HG02588 (cell line): ENCODE data around the gene ANKS1B.
"Not testable (repeated sequence)": the region's sequence is repeated elsewhere in the genome, so short reads cannot be mapped to it uniquely, and the experiment has no call there.

ENCODE experiments used
- ATAC-seq: cut with Tn5 transposase; IDR thresholded peaks from one replicate; pipeline ENCODE4 v1.9.1; 2021; ENCODE audit warnings: mild to moderate bottlenecking, moderate library complexity; ENCODE audit not compliant: unreplicated experiment

The ANKS1B gene

GRCh38 chr12:99767809-99768208 is 216.9 kb downstream of the ANKS1B start:
- ATAC-seq = no peak

DNA sequence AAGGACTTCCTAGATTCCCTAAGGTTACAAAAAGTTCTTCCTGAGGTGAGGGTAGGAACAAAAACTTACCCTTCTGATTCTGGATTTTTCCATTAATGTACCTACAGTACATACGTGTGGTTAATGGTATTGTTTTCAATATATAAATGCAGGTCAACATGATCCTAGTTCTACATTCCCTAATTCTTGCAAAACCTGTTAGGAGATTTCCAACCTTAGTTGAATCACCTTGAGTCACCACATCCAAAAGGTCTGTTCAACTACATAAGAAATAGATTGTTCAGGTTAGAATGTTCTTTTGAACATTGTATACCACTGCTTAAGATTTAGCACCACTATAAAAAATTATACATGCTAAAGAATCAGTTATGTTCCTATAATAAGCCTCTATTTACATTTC is 218.3 kb downstream of the ANKS1B start:
- ATAC-seq = no peak

DNA sequence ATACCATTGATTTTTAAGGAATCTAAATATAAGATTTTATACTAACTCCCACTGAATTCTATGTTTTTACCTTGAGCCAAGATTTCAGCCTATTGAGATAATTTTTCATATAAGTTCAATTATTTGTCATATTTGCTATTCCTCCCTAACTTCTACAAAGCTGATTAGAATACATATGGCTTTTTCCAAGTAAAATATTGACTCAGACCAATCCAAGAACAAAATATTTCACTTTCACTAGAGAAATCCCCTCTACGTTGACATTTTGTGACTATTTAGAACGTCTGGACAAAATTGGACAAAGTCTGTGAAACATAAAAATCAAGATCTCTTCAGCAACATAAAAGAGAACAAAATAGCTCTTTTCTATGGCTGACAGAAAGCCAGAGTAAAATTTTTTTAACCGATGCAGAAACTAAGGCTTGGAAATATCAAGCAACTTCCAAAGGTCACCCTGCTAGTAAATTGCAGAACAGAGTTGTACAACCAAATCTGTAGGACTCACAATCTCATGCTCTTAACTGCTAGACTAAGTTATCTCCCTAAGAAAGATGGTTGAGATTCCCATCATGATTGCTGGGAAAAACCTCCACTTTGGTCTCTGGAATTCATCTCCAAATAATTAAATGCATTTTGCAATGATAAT is 219.1 kb downstream of the ANKS1B start:
- no peak for ATAC-seq

GRCh38 chr12:99759444-99759843 is 225.3 kb downstream of the ANKS1B start:
- ATAC-seq = no peak

GRCh38 chr12:99758997-99759396 is 225.7 kb downstream of the ANKS1B start:
- ATAC-seq = no peak

GRCh38 chr12:99752740-99753139 is 232.0 kb downstream of the ANKS1B start:
- no peak for ATAC-seq

DNA sequence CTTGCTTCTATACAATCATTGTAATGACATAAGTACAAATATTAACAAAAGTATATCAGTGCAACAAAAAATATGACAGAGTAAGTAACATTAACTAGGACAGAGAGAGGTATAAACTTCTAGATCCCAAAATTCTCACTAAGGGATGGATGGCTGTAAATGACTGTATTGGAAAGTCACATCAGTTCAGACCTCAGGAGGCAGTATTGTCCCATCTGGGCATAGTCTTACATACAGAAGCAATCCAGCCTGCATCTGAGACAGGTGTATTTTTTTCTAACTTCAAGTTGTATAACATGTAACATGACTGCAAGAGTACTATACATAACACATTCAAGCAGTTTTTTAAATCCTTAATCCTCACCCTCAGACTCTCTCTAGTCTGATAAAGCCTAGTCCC is 238.2 kb downstream of the ANKS1B start:
- no peak for ATAC-seq

- ATAC-seq = no peak
Observed at GRCh38 chr12:99745895-99746294, 238.8 kb downstream of the ANKS1B start.

- ATAC-seq = no peak
Observed at GRCh38 chr12:99745121-99745520, 239.6 kb downstream of the ANKS1B start.

DNA sequence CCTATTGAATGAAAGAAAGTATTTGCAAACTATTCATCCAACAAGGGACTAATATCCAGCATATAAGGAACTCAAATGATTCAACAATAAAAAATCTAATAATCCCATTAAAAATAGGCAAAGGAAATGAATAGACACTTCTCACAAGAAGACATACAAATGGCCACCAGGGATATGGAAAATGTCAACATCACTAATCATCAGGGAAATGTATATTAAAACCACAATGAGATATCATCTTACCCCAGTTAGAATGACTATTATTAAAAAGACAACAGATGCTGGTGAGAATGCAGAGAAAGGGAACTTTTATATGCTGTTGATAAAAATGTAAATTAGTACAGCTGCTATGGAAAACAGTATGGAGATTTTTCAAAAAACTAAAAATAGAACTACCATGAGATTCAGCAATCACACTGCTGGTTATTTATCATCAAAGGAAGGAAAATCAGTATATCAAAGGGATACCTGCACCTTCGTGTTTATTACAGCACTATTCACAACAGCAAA is 247.9 kb downstream of the ANKS1B start:
- ATAC-seq = no peak

DNA sequence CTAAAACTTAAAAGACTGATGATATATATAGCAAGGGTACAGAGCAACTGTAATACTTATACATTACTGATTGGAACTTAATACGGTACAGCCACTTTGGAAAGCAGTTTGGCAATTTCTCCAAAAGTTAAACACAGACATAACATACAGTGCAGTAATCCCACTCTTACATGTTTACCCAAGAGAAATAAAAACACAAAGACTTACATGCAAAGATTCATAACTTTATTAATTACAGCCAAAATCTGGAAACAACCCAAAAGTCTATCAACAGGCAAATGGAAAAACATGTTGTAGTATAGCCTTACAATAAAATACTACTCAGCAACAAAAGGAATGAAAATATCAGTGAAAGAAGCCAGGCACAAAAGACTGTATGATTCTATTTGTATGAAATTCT is 252.6 kb downstream of the ANKS1B start:
- ATAC-seq = no peak

DNA sequence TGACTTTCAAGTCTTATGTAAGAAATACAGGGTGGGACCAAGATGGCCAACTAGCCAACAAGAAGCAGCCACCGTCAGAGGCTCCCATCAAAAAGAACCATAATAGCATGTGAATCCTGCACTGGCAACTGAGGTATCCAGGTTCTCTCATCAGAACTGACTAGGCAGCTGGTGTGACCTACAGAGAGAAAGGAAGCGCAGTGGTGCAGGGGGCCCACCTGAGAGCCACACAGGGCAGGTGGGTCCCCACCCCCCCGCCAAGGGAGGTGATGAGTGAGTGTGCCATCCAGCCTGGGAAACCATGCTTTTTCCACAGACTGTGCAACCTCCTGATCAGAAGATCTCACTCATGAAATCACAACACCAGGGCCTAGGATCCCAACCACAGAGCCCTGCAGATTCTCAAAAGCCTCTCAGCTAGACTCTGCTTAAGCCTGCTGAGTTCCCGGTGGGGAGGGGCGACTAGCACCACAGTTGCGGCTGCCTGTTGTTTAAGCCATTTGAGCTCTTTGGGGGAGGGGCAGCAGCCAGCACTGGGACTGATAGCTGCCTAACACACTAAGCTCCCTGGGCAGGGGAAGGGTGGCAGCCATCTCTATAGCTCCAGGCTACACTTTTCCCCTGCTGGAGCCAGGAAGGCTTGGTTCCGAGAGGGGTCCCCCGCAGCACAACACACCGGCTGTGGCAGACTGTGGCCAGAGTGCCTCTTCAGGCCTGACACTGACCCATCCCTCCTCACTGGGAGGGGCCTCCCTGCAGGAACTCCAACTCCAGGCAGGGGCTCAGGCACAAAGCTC is 261.8 kb downstream of the ANKS1B start:
- ATAC-seq = no peak

GRCh38 chr12:99721715-99722275 is 262.9 kb downstream of the ANKS1B start:
- ATAC-seq = no peak

DNA sequence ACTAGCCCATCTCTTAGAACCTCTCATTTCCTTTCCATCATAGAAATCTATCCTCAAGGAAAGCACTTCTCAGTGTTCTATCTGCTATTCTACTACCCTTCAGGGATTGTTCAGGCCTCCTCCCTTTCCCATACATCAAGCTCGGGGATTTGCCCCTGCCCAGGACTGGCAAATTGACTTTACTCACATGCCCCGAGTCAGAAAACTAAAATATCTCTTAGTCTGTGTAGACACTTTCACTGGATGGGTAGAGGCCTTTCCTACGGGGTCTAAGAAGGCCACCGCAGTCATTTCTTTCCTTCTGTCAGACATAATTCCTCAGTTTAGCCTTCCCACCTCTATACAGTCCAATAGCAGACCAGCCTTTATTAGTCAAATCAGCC is 264.7 kb downstream of the ANKS1B start:
- ATAC-seq = not testable (repeated sequence)

- ATAC-seq = not testable (repeated sequence)
Observed at GRCh38 chr12:99719411-99720082, 265.2 kb downstream of the ANKS1B start.

- not testable (repeated sequence) for ATAC-seq
Observed at GRCh38 chr12:99715841-99716510, 268.8 kb downstream of the ANKS1B start.

DNA sequence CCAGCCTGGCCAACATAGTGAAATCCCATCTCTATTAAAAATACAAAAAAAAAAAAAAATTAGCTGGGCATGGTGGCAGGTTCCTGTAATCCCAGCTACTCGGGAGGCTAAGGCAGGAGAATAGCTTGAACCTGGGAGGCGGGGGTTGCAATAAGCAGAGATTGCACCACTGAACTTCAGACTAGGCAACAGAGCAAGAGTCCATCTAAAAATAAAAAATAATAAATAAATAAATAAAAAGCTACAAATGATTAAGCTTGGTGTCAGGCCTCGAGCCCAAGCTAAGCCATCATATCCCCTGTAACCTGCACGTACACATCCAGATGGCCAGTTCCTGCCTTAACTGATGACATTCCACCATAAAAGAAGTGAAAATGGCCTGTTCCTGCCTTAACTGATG is 269.8 kb downstream of the ANKS1B start:
- not testable (repeated sequence) for ATAC-seq

DNA sequence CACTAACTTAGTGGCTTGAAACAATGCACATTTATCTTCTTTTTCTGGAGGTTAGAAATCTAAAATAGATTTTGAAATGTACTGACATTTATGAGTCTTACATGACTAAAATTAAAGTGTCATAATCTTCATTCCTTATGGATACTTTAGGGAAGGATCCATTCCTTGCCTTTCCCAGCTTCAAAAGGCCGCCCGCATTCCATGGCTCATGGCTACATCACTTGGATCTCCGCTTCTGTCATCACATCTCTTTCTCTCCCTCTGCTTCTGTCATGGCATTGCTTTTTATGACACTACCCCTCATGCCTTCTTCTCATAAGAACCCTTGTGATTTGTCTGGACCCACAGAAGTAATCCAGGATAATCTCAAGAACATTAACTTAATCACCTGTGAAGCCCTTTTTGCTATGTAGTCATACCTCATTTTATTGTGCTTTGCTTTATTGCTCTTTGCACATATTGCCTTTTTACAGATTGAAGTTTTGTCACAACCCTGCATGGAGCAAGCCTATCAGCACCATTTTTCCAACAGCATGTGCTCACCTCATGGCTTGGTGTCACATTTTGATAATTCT is 270.7 kb downstream of the ANKS1B start:
- no peak for ATAC-seq

GRCh38 chr12:99712281-99712680 is 272.5 kb downstream of the ANKS1B start:
- ATAC-seq = no peak

DNA sequence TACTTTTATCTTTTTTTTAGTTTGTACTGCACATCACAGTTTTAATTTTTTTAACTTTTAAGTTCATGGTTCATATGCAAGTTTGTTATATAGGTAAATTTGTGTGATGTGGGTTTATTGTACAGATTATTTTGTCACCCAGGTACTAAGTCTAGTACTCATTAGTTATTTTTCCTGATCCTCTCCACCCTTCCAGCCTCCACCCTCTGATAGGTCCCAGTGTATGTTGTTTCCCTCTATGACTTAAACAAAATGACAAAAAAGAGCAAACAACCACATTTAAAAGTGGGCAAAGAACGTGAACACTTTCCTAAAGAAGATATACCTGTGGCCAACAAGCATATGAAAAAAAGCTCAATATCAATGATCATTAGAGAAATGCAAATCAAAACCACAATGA is 273.5 kb downstream of the ANKS1B start:
- no peak for ATAC-seq

DNA sequence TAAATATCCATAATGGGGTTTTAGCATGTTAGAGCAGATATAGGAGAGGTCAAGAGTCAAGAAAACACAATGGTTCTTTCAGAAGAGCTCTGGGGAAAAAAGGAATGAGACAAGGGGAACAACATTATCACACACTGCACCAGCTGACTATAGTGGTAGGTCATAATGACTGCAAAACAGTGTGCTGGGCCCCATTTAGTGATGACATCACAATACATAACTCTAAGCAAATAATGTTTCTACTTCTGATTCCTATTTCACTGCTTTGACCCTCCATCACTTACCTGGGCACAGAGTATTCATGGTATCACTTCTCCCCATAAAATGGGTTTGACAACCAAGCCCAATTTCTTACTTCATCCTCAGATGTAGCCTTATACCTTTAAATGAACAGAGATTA is 275.1 kb downstream of the ANKS1B start:
- ATAC-seq = no peak
